Esophagus muscularis mucosa (tissue), 4 donors: Measurements from ENCODE around the gene DNAJB12. TPM values are rescaled to one million over a fixed set of nuclear protein-coding genes. Genes with fewer than 3 reads are reported as not detected.

Source experiments
- DNase-seq: peaks from one replicate; pipeline ENCODE4 v3.0.0-alpha.2; 2017; ENCODE audit errors: extremely low spot score
- H3K27ac ChIP-seq, 4 donors: fragments of 200-600 bp; sonication (generic); replicated peaks in 1 of 4; 1 replicate in 3 of 4; 2 replicates in 1 of 4; pipeline ENCODE4 v1.5.1; 2016 to 2019; ENCODE audit warnings: mild to moderate bottlenecking in 1 of 4
- H3K27me3 ChIP-seq, 4 donors: fragments of 200-600 bp; sonication (generic); one replicate each; pipeline versions ENCODE4 v1.5.1 to v1.6.0; 2016 to 2019
- H3K36me3 ChIP-seq, 4 donors: fragments of 200-600 bp; sonication (generic); one replicate each; pipeline ENCODE4 v1.5.1; 2016 to 2019
- H3K4me1 ChIP-seq, 4 donors: fragments of 200-600 bp; sonication (generic); one replicate each; pipeline ENCODE4 v1.5.1; 2016 to 2019
- H3K4me3 ChIP-seq, 4 donors: fragments of 200-600 bp; sonication (generic); 1 replicate in 2 of 4; 2 replicates in 2 of 4; pipeline ENCODE4 v1.5.1; 2016 to 2019; ENCODE audit warnings: mild to moderate bottlenecking in 4 of 4, moderate library complexity in 1 of 4
- H3K9me3 ChIP-seq, 4 donors: fragments of 200-600 bp; sonication (generic); 1 replicate in 3 of 4; 2 replicates in 1 of 4; pipeline ENCODE4 v1.5.1; 2016 to 2019
- CTCF ChIP-seq, 3 experiments: fragments of 200-600 bp in 2 of 3; fragments of 450-650 bp in 1 of 3; sonication (generic) in 2 of 3; IDR thresholded peaks; one replicate each; pipeline ENCODE4 v1.5.1; 2017 to 2019; ENCODE audit warnings: antibody characterized with exemption in 3 of 3, mild to moderate bottlenecking in 2 of 3, moderate library complexity in 1 of 3
- EP300 ChIP-seq: sonication (generic); formaldehyde crosslinking; IDR thresholded peaks from one replicate; pipeline ENCODE4 v1.6.1; 2017; ENCODE audit warnings: antibody characterized with exemption
- POLR2A ChIP-seq: fragments of 450-650 bp; IDR thresholded peaks from one replicate; pipeline ENCODE4 v1.6.1; 2017; ENCODE audit warnings: antibody characterized with exemption, moderate library complexity, mild to moderate bottlenecking, low read depth
- POLR2AphosphoS5 ChIP-seq, 2 donors: sonication (generic); formaldehyde crosslinking; IDR thresholded peaks; one replicate each; pipeline ENCODE4 v1.6.1; 2017; ENCODE audit warnings: antibody characterized with exemption in 2 of 2
- WGBS: methylation state at CpG from one replicate; pipeline ENCODE4 v1.1.5; 2018; 5-methylcytosine and 5-hydroxymethylcytosine counted together
- intact Hi-C: fragments of 100-400 bp; cut with DNase I; formaldehyde crosslinking; loops from one replicate; pipeline ENCODE4 v1.15.1; 2023
- small RNA-seq, 3 donors: library from RNA; depleted of rRNA; stranded (forward); fragments of <200 nt; gene quantifications; one replicate each; pipeline ENCODE3, GENCODE V24; 2016
- total RNA-seq, 4 donors: library from RNA; depleted of rRNA; stranded (reverse); fragments of >200 nt; gene quantifications; one replicate each; pipeline versions ENCODE4 v1.1.0 to v1.2.1, GENCODE V29; 2016

The DNAJB12 gene
- total RNA-seq, 4 donors from 2014 or later: 27.8 to 46.5 (median 37.8) TPM

GRCh38 chr10:72283131-72283530 is 71.6 kb downstream of the DNAJB12 start:
- Histone ChIP-seq H3K9me3 (no peaks in the 10 kb centered on the region), H3K27ac (no peak overlapping the region), H3K27me3 (no peaks in the 10 kb centered on the region), H3K4me1 (peaks cover 0 to 16% (median 10%) of the 10 kb centered on the region in 4 donors), H3K4me3 (no peak overlapping the region), H3K36me3 (no peaks in the 10 kb centered on the region)
- TF ChIP-seq EP300 (no peak), CTCF (IDR thresholded peaks at IDR 0.05) (no peak), POLR2AphosphoS5 (IDR thresholded peaks at IDR 0.05) (no peak), POLR2A (no peak)
- DNase-seq: no peak
- 67% methylated on average over 3 of the region's 3 CpGs for WGBS
- intact Hi-C loops: no loop called here

Small RNAs within 50 kb of the gene (small RNA-seq; reads per million reads assigned to genes)
- 0 reads per million in 3 donors for gene RNU6-805P

Other genes with a start within 250 kb of the DNAJB12 start
- gene ANAPC16, start 138.9 kb downstream of the DNAJB12 start, total RNA-seq: 100 to 1,000 TPM; 106 to 157 (median 143) TPM
- gene ASCC1, start 138.6 kb downstream of the DNAJB12 start, total RNA-seq: 10 to 100 TPM; 23.5 to 37.8 (median 29.8) TPM
- gene DDIT4, start 81.0 kb downstream of the DNAJB12 start, total RNA-seq: 100 to 1,000 TPM in 3 of 4 donors, 10 to 100 TPM in 1; 77.4 to 247 (median 146) TPM